NB4 (cell line): ENCODE data around the gene ASAP2.

ENCODE experiments used
- CTCF ChIP-seq: IDR thresholded peaks from one replicate; pipeline ENCODE4 v1.5.1; 2012; ENCODE audit warnings: low read depth, low read length
- MYC ChIP-seq: IDR thresholded peaks from 2 replicates; pipeline ENCODE4 v1.6.1; 2011; ENCODE audit warnings: low read depth, low read length
- POLR2A ChIP-seq: IDR thresholded peaks from 2 replicates; pipeline ENCODE4 v1.6.1; 2011; ENCODE audit warnings: mild to moderate bottlenecking; ENCODE audit not compliant: insufficient read length; ENCODE audit errors: extremely low read depth
- TF ChIP-seq, protein P1 (sequence below): IDR thresholded peaks from 2 replicates; pipeline ENCODE4 v1.6.1; 2011; ENCODE audit warnings: low read depth, low read length

- TF ChIP-seq CTCF (no peak), POLR2A (no peak), MYC (no peak)
- TF ChIP-seq, protein P1, sequence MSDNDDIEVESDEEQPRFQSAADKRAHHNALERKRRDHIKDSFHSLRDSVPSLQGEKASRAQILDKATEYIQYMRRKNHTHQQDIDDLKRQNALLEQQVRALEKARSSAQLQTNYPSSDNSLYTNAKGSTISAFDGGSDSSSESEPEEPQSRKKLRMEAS, result no peak
These were observed 200.1 kb downstream of the ASAP2 start for GRCh38 chr2:9406529-9407362.
